ENCODE measurements around the gene WASL.
"Not testable (repeated sequence)": the region's sequence is repeated elsewhere in the genome, so short reads cannot be mapped to it uniquely, and the experiment has no call there.

The WASL gene

GRCh38 chr7:123787220-123788007 is 38.6 kb upstream of the WASL start:
- no peaks in the 10 kb centered on the region for H3K9me3 ChIP-seq (ENCODE audit: control insufficient read depth, insufficient read depth, low read depth, low read length)
- no peak overlapping the region for H3K9ac ChIP-seq (ENCODE audit: low read length)
- no peaks in the 10 kb centered on the region for H3K36me3 ChIP-seq (ENCODE audit: control insufficient read depth, insufficient read depth, low read length)
- no peaks in the 10 kb centered on the region for H3K27me3 ChIP-seq (ENCODE audit: control insufficient read depth, insufficient read depth, low read length)
- peaks cover 19% of the 10 kb centered on the region for H3K4me1 ChIP-seq (ENCODE audit: control insufficient read depth, insufficient read depth, low read length)
- H3K27ac ChIP-seq (ENCODE audit: low read depth, low read length): no peak overlapping the region
- no peak overlapping the region for H3K4me3 ChIP-seq (ENCODE audit: low read depth, low read length)

- Histone ChIP-seq H3K9ac (ENCODE audit: low read length) (no peak overlapping the region), H3K9me3 (ENCODE audit: control insufficient read depth, insufficient read depth, low read depth, low read length) (no peaks in the 10 kb centered on the region), H3K27ac (ENCODE audit: low read depth, low read length) (peak overlapping the region; percentile 7; the same call in 1 of the 2 replicates), H3K36me3 (ENCODE audit: control insufficient read depth, insufficient read depth, low read length) (no peaks in the 10 kb centered on the region), H3K4me1 (ENCODE audit: control insufficient read depth, insufficient read depth, low read length) (peaks cover 43% of the 10 kb centered on the region), H3K27me3 (ENCODE audit: control insufficient read depth, insufficient read depth, low read length) (no peaks in the 10 kb centered on the region), H3K4me3 (ENCODE audit: low read depth, low read length) (no peak overlapping the region)
Observed at GRCh38 chr7:123784263-123784662, 35.5 kb upstream of the WASL start.

GRCh38 chr7:123783820-123784219 is 35.0 kb upstream of the WASL start:
- peaks cover 46% of the 10 kb centered on the region for H3K4me1 ChIP-seq (ENCODE audit: control insufficient read depth, insufficient read depth, low read length)
- H3K9ac ChIP-seq (ENCODE audit: low read length): no peak overlapping the region
- no peak overlapping the region for H3K4me3 ChIP-seq (ENCODE audit: low read depth, low read length)
- no peaks in the 10 kb centered on the region for H3K9me3 ChIP-seq (ENCODE audit: control insufficient read depth, insufficient read depth, low read depth, low read length)
- H3K27ac ChIP-seq (ENCODE audit: low read depth, low read length): 0 out of 2 replicates have a peak overlapping the region, but pooled peaks have one; percentile 7
- no peaks in the 10 kb centered on the region for H3K36me3 ChIP-seq (ENCODE audit: control insufficient read depth, insufficient read depth, low read length)
- H3K27me3 ChIP-seq (ENCODE audit: control insufficient read depth, insufficient read depth, low read length): no peaks in the 10 kb centered on the region

GRCh38 chr7:123782071-123782798 is 33.4 kb upstream of the WASL start:
- peaks cover 46% of the 10 kb centered on the region for H3K4me1 ChIP-seq (ENCODE audit: control insufficient read depth, insufficient read depth, low read length)

GRCh38 chr7:123780472-123780871 is 31.7 kb upstream of the WASL start:
- H3K27me3 ChIP-seq (ENCODE audit: control insufficient read depth, insufficient read depth, low read length); H3K9me3 ChIP-seq (ENCODE audit: control insufficient read depth, insufficient read depth, low read depth, low read length); H3K36me3 ChIP-seq (ENCODE audit: control insufficient read depth, insufficient read depth, low read length): not testable (repeated sequence)
- Histone ChIP-seq H3K4me3 (ENCODE audit: low read depth, low read length) (peak overlapping the region; percentile 46), H3K4me1 (ENCODE audit: control insufficient read depth, insufficient read depth, low read length) (peaks cover 44% of the 10 kb centered on the region), H3K9ac (ENCODE audit: low read length) (peak overlapping the region; percentile 84), H3K27ac (ENCODE audit: low read depth, low read length) (peak overlapping the region; percentile 94)

More at GRCh38 chr7:123782071-123782798, 33.4 kb upstream of the WASL start:
- H3K27me3 ChIP-seq (ENCODE audit: control insufficient read depth, insufficient read depth, low read length): no peaks in the 10 kb centered on the region
- H3K4me3 ChIP-seq (ENCODE audit: low read depth, low read length): no peak overlapping the region
- no peaks in the 10 kb centered on the region for H3K36me3 ChIP-seq (ENCODE audit: control insufficient read depth, insufficient read depth, low read length)
- H3K9me3 ChIP-seq (ENCODE audit: control insufficient read depth, insufficient read depth, low read depth, low read length): no peaks in the 10 kb centered on the region
- peak overlapping the region; percentile 56 for H3K9ac ChIP-seq (ENCODE audit: low read length)
- H3K27ac ChIP-seq (ENCODE audit: low read depth, low read length): peak overlapping the region; percentile 83; the same call in 1 of the 2 replicates

- H3K27me3 ChIP-seq (ENCODE audit: control insufficient read depth, insufficient read depth, low read length): no peaks in the 10 kb centered on the region
- peaks cover 30% of the 10 kb centered on the region for H3K4me1 ChIP-seq (ENCODE audit: control insufficient read depth, insufficient read depth, low read length)
- H3K36me3 ChIP-seq (ENCODE audit: control insufficient read depth, insufficient read depth, low read length): no peaks in the 10 kb centered on the region
- no peak overlapping the region; the same call in 1 of the 2 replicates for H3K27ac ChIP-seq (ENCODE audit: low read depth, low read length)
- H3K9me3 ChIP-seq (ENCODE audit: control insufficient read depth, insufficient read depth, low read depth, low read length): no peaks in the 10 kb centered on the region
- no peak overlapping the region for H3K9ac ChIP-seq (ENCODE audit: low read length)
- H3K4me3 ChIP-seq (ENCODE audit: low read depth, low read length): no peak overlapping the region
Observed at GRCh38 chr7:123774496-123774895, 25.7 kb upstream of the WASL start.

- Histone ChIP-seq H3K27me3 (ENCODE audit: control insufficient read depth, insufficient read depth, low read length) (no peaks in the 10 kb centered on the region), H3K4me3 (ENCODE audit: low read depth, low read length) (no peak overlapping the region), H3K36me3 (ENCODE audit: control insufficient read depth, insufficient read depth, low read length) (no peaks in the 10 kb centered on the region), H3K27ac (ENCODE audit: low read depth, low read length) (no peak overlapping the region), H3K9me3 (ENCODE audit: control insufficient read depth, insufficient read depth, low read depth, low read length) (no peaks in the 10 kb centered on the region), H3K4me1 (ENCODE audit: control insufficient read depth, insufficient read depth, low read length) (peaks cover 21% of the 10 kb centered on the region), H3K9ac (ENCODE audit: low read length) (no peak overlapping the region)
Observed at GRCh38 chr7:123773481-123773880, 24.7 kb upstream of the WASL start.

- H3K4me1 ChIP-seq (ENCODE audit: control insufficient read depth, insufficient read depth, low read length): peaks cover 21% of the 10 kb centered on the region
- H3K4me3 ChIP-seq (ENCODE audit: low read depth, low read length): no peak overlapping the region
Observed at GRCh38 chr7:123772652-123773051, 23.8 kb upstream of the WASL start.

GRCh38 chr7:123771846-123772245 is 23.0 kb upstream of the WASL start:
- Histone ChIP-seq H3K4me1 (ENCODE audit: control insufficient read depth, insufficient read depth, low read length) (peaks cover 23% of the 10 kb centered on the region), H3K27me3 (ENCODE audit: control insufficient read depth, insufficient read depth, low read length) (no peaks in the 10 kb centered on the region), H3K9ac (ENCODE audit: low read length) (no peak overlapping the region), H3K36me3 (ENCODE audit: control insufficient read depth, insufficient read depth, low read length) (no peaks in the 10 kb centered on the region), H3K27ac (ENCODE audit: low read depth, low read length) (no peak overlapping the region), H3K4me3 (ENCODE audit: low read depth, low read length) (no peak overlapping the region), H3K9me3 (ENCODE audit: control insufficient read depth, insufficient read depth, low read depth, low read length) (no peaks in the 10 kb centered on the region)

More at GRCh38 chr7:123772652-123773051, 23.8 kb upstream of the WASL start:
- Histone ChIP-seq H3K9ac (ENCODE audit: low read length) (no peak overlapping the region), H3K27me3 (ENCODE audit: control insufficient read depth, insufficient read depth, low read length) (no peaks in the 10 kb centered on the region), H3K36me3 (ENCODE audit: control insufficient read depth, insufficient read depth, low read length) (no peaks in the 10 kb centered on the region), H3K9me3 (ENCODE audit: control insufficient read depth, insufficient read depth, low read depth, low read length) (no peaks in the 10 kb centered on the region), H3K27ac (ENCODE audit: low read depth, low read length) (no peak overlapping the region)

GRCh38 chr7:123771256-123771655 is 22.5 kb upstream of the WASL start:
- no peak overlapping the region for H3K27ac ChIP-seq (ENCODE audit: low read depth, low read length)
- H3K36me3 ChIP-seq (ENCODE audit: control insufficient read depth, insufficient read depth, low read length): no peaks in the 10 kb centered on the region
- H3K27me3 ChIP-seq (ENCODE audit: control insufficient read depth, insufficient read depth, low read length): no peaks in the 10 kb centered on the region
- no peak overlapping the region for H3K4me3 ChIP-seq (ENCODE audit: low read depth, low read length)
- no peaks in the 10 kb centered on the region for H3K9me3 ChIP-seq (ENCODE audit: control insufficient read depth, insufficient read depth, low read depth, low read length)
- H3K4me1 ChIP-seq (ENCODE audit: control insufficient read depth, insufficient read depth, low read length): peaks cover 23% of the 10 kb centered on the region
- H3K9ac ChIP-seq (ENCODE audit: low read length): no peak overlapping the region

- Histone ChIP-seq H3K27me3 (ENCODE audit: control insufficient read depth, insufficient read depth, low read length) (no peaks in the 10 kb centered on the region), H3K36me3 (ENCODE audit: control insufficient read depth, insufficient read depth, low read length) (no peaks in the 10 kb centered on the region), H3K9ac (ENCODE audit: low read length) (no peak overlapping the region), H3K4me1 (ENCODE audit: control insufficient read depth, insufficient read depth, low read length) (peaks cover 23% of the 10 kb centered on the region), H3K9me3 (ENCODE audit: control insufficient read depth, insufficient read depth, low read depth, low read length) (no peaks in the 10 kb centered on the region), H3K27ac (ENCODE audit: low read depth, low read length) (no peak overlapping the region), H3K4me3 (ENCODE audit: low read depth, low read length) (no peak overlapping the region)
Observed at GRCh38 chr7:123770378-123770777, 21.6 kb upstream of the WASL start.
